Left lung (tissue), 10 donors: ENCODE results near the gene PANX2. TPM values are rescaled to one million over a fixed set of nuclear protein-coding genes. Genes with fewer than 3 reads are reported as not detected.

ENCODE experiments used
- ATAC-seq: fragments of 200-7000 bp; cut with Tn5 transposase; one replicate; pipeline ENCODE4 v1.9.1; 2020; ENCODE audit warnings: moderate library complexity
- DNase-seq, 4 donors: peaks; one replicate each; pipeline ENCODE4 v3.0.0-alpha.2; 2013 to 2020
- H3K27ac ChIP-seq, 2 donors: fragments of 200-600 bp; sonication (generic) in 1 of 2; one replicate each; pipeline versions ENCODE4 v1.5.0 to v1.8.0; 2020 to 2021
- H3K27me3 ChIP-seq, 2 donors: fragments of 200-600 bp; sonication (generic) in 1 of 2; one replicate each; pipeline versions ENCODE4 v1.5.0 to v1.8.0; 2020 to 2021
- H3K36me3 ChIP-seq, 2 donors: fragments of 200-600 bp; sonication (generic) in 1 of 2; one replicate each; pipeline versions ENCODE4 v1.5.0 to v1.8.0; 2020 to 2021
- H3K4me1 ChIP-seq, 2 donors: fragments of 200-600 bp; one replicate each; pipeline ENCODE4 v1.8.0; 2021
- H3K4me3 ChIP-seq, 2 donors: fragments of 200-600 bp; sonication (generic) in 1 of 2; one replicate each; pipeline versions ENCODE4 v1.5.0 to v1.8.0; 2020 to 2021; ENCODE audit warnings: mild to moderate bottlenecking in 1 of 2
- H3K9me3 ChIP-seq, 2 donors: fragments of 200-600 bp; sonication (generic) in 1 of 2; one replicate each; pipeline versions ENCODE4 v1.5.0 to v1.8.0; 2020 to 2021
- intact Hi-C, 2 donors: fragments of 100-400 bp; cut with DNase I; formaldehyde crosslinking; loops; one replicate each; pipeline versions ENCODE4 v1.11.2 to v1.14.2; 2022
- polyA plus RNA-seq, 6 donors: library from polyadenylated mRNA; unstranded; fragments of 120-200 nt; gene quantifications; one replicate each; pipeline ENCODE4 v1.2.1, GENCODE V29; 2013; ENCODE audit not compliant: insufficient read length in 6 of 6
- total RNA-seq, 2 donors: library from RNA; stranded (reverse); fragmentation: NEBNext Ultra II Directional; extraction: Animal tissue kit (Norgen Biotek cat#: 25700); gene quantifications; one replicate each; pipeline ENCODE4 v1.2.1, GENCODE V29; 2021
- TF ChIP-seq, protein P1 (sequence below), 2 donors: fragments of 200-600 bp; sonication (generic) in 1 of 2; IDR thresholded peaks; one replicate each; pipeline versions ENCODE4 v1.5.0 to v1.8.0; 2021; ENCODE audit warnings: antibody characterized with exemption in 2 of 2
- donor health status: DM: no; HTN: yes; CAD: no.
- donor health status: DM: no; HTN: no; CAD: no.

Gene PANX2
- total and polyA plus RNA-seq, 8 donors, result 0.51 to 4.6 (median 0.65) TPM

DNA sequence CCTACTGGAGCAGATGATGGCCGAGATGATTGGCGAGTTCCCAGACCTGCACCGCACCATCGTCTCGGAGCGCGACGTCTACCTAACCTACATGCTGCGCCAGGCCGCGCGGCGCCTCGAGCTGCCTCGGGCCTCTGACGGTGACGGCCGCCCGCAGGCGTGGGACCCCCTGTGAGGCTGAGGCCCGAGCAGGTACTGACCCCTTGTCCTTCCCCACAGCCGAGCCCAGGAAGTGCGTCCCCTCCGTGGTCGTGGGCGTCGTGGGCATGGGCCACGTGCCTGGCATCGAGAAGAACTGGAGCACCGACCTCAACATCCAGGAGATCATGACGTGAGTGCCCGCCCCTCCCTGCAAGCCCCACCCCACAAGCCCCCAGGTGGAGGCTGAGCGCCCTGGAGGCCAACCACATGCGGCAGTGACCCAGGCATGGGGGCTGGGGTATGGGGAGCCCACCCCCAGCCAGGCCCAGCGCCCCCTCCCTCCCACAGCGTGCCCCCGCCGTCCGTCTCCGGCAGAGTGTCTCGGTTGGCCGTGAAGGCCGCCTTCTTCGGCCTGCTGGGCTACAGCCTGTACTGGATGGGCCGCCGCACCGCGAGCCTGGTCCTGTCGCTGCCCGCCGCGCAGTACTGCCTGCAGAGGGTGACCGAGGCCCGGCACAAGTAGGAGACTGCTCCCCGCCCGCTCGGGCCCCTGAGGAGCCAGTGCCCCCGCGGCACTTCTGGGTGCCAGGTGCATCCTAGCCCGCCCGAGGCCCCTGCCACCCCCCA, 27.5 kb downstream of the PANX2 start:
- intact Hi-C loops, result no loop called here
- Histone ChIP-seq H3K27ac (no peak overlapping the region), H3K4me1 (peaks cover 8 to 33% of the 10 kb centered on the region in 2 donors), H3K27me3 (no peaks in the 10 kb centered on the region), H3K9me3 (no peaks in the 10 kb centered on the region), H3K36me3 (peaks cover 0 to 63% of the 10 kb centered on the region in 2 donors), H3K4me3 (no peak overlapping the region)
- TF ChIP-seq, protein P1, sequence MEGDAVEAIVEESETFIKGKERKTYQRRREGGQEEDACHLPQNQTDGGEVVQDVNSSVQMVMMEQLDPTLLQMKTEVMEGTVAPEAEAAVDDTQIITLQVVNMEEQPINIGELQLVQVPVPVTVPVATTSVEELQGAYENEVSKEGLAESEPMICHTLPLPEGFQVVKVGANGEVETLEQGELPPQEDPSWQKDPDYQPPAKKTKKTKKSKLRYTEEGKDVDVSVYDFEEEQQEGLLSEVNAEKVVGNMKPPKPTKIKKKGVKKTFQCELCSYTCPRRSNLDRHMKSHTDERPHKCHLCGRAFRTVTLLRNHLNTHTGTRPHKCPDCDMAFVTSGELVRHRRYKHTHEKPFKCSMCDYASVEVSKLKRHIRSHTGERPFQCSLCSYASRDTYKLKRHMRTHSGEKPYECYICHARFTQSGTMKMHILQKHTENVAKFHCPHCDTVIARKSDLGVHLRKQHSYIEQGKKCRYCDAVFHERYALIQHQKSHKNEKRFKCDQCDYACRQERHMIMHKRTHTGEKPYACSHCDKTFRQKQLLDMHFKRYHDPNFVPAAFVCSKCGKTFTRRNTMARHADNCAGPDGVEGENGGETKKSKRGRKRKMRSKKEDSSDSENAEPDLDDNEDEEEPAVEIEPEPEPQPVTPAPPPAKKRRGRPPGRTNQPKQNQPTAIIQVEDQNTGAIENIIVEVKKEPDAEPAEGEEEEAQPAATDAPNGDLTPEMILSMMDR (IDR thresholded peaks at IDR 0.05), result no peak
- ATAC-seq, result no peak
- no peak for DNase-seq

DNA sequence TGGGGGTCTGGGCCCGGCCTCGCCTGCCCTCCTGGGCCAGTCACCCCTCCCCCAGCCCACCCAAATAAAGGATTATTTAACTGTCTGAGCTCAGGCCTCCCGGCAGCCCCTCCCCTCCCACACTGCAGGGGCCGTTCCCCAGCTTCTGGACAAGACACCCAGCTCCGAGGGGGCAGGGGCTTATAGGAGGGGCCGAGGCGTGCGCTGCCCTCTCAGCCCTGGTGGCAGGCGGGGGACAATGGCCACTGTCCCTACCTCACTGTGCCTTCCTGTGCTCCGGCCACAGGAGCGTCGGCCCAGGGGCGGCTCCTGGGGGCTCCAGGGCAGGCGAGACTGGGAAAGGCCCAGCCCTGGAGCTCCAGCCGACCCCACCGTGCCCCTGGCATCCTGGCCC, 28.1 kb downstream of the PANX2 start:
- Histone ChIP-seq H3K9me3 (no peaks in the 10 kb centered on the region), H3K27me3 (no peaks in the 10 kb centered on the region), H3K36me3 (peaks cover 0 to 58% of the 10 kb centered on the region in 2 donors), H3K4me1 (peaks cover 8 to 35% of the 10 kb centered on the region in 2 donors), H3K4me3 (no peak overlapping the region), H3K27ac (no peak overlapping the region)
- DNase-seq (no peak), ATAC-seq (no peak)
- intact Hi-C loops, result no loop called here
- TF ChIP-seq, protein P1 (IDR thresholded peaks at IDR 0.05), result no peak

DNA sequence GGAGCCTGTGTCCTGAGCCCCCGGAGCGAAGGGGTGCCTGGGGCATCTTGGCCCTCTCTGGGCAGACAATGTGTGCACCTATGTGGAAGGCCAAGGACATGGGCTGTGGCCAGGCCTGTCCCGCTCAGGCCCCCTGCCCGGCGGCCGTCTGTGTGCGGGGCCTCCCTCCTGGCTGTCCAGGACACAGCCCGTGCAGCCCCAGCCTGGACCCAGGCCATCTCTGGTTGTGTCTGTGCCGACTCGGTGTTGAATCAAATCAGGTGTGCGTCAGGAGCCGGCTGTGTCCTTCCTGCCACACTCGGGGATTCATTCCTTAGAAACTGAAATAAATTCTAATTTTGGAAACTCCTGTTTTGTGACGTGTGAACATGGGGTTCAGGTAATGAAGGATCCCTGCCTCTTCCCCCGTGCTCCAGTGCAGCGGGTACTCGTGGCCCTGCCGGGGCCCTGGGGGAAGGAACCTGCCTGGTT, 28.8 kb downstream of the PANX2 start:
- no peak overlapping the region for H3K27ac ChIP-seq
- TF ChIP-seq, protein P1 (IDR thresholded peaks at IDR 0.05), result no peak
- intact Hi-C loops, result no loop called here

DNA sequence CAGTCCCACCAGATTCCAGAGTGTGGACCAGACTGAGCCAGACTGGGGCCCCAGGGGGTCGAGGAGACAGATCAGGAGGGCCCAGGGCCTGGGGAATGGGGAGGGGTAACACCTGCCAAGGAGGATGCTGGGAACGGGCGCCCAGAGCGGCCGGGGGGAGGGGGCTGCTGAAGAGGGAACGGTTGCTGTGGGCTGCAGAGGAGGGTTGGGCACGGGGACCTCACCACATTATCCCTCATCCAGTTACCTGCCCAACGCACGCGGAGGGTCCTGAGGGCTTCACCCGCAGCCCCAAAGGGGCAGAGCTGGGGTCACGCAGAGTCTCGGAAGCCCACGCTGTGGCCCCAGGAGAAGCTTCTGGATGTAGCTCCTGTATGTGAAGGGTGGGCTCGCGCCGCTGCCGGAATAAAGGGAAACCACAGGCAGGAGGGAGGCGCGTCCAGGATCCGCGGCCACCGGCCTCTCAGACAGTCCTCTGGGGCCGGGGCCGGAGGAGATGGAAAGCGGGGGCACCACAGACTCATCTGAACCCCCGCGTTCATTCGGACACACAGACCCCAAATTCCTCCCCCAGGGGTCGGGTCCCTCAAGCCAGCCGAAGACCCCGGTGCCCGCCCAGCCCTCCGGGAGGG, 29.4 kb downstream of the PANX2 start:
- intact Hi-C loops, result no loop called here
- Histone ChIP-seq H3K27ac (peak overlapping the region; percentile 59 to 80), H3K9me3 (no peaks in the 10 kb centered on the region), H3K27me3 (no peaks in the 10 kb centered on the region), H3K4me1 (peaks cover 8 to 48% of the 10 kb centered on the region in 2 donors), H3K36me3 (peaks cover 0 to 44% of the 10 kb centered on the region in 2 donors), H3K4me3 (peak overlapping the region; percentile 75 to 82)
- ATAC-seq (peak; percentile 6), DNase-seq (no peak)
- TF ChIP-seq, protein P1 (IDR thresholded peaks at IDR 0.05), result no peak

More for the DNA sequence above, 28.8 kb downstream of the PANX2 start:
- Histone ChIP-seq H3K4me1 (peaks cover 8 to 41% of the 10 kb centered on the region in 2 donors), H3K9me3 (no peaks in the 10 kb centered on the region), H3K36me3 (peaks cover 0 to 51% of the 10 kb centered on the region in 2 donors), H3K4me3 (peak overlapping the region in 1 of 2 donors; percentile 75), H3K27me3 (no peaks in the 10 kb centered on the region)
- DNase-seq, result no peak
- no peak for ATAC-seq
